HCT116 (cell line): ENCODE data around the gene ATP2B1. TPM values are rescaled to one million over a fixed set of nuclear protein-coding genes. Genes with fewer than 3 reads are reported as not detected.

Source experiments
- ATAC-seq: fragments of 200-7000 bp; cut with Tn5 transposase; 2 replicates; pipeline ENCODE4 v1.9.1; 2020; ENCODE audit warnings: mild to moderate bottlenecking, moderate library complexity
- BruUV-seq: library from RNA; stranded (reverse); fragments of 400-500 nt; replicated peaks from 2 replicates; lab custom pipeline; 2021; lab: Mats Ljungman, UMichigan
- CTCF ChIA-PET: fragments of 300-600 bp; sonication (Branson Sonifier 250); formaldehyde crosslinking; loops from one replicate; lab custom pipeline; 2021; ENCODE audit warnings: antibody characterized with exemption; lab: Charles Lee
- POLR2A ChIA-PET: fragments of 300-600, 350-600 bp; sonication (Branson Sonifier 250); formaldehyde crosslinking; loops from one replicate; lab custom pipeline; 2021; ENCODE audit warnings: antibody characterized with exemption; lab: Charles Lee
- RAD21 ChIA-PET, 2 experiments: fragments of 300-600 bp; sonication (Branson Sonifier 250); formaldehyde crosslinking; loops; one replicate each; lab custom pipeline; 2023; ENCODE audit warnings: low total read pairs in 2 of 2; ENCODE audit not compliant: uncharacterized antibody in 2 of 2, unreplicated experiment in 2 of 2, low non-redundant PET in 1 of 2; lab: Charles Lee
- DNase-seq: peaks from one replicate; pipeline ENCODE4 v3.0.0-alpha.2; 2010; ENCODE audit warnings: low read depth, low spot score
- H2AFZ ChIP-seq: fragments of 200-600 bp; shearing (Covaris generic), sonication (generic); 2 replicates; pipeline ENCODE4 v1.6.1; 2017; ENCODE audit warnings: low read depth, mixed run types, mixed read lengths, antibody characterized with exemption, low read length; ENCODE audit not compliant: poor library complexity, severe bottlenecking
- H3K27ac ChIP-seq: 2 replicates; pipeline ENCODE4 v1.5.1; 2012; ENCODE audit warnings: low read depth, low read length
- H3K27me3 ChIP-seq: fragments of 200-600 bp; sonication (generic); 2 replicates; pipeline ENCODE4 v1.6.1; 2016; ENCODE audit warnings: mixed run types, low read length, mixed read lengths; ENCODE audit not compliant: insufficient read depth
- H3K36me3 ChIP-seq, 2 experiments: fragments of 200-500 bp in 1 of 2; fragments of 200-600 bp in 1 of 2; sonication (Bioruptor generic) in 1 of 2; sonication (generic) in 1 of 2; 2 replicates each; pipeline versions ENCODE4 v1.5.1 to v1.6.1; 2014 to 2016; ENCODE audit warnings: low read length in 2 of 2, inconsistent platforms in 1 of 2, mixed read lengths in 1 of 2, mixed run types in 1 of 2; ENCODE audit not compliant: insufficient read depth in 2 of 2, control insufficient read depth in 1 of 2
- H3K4me1 ChIP-seq, 2 experiments: fragments of 200-600 bp in 1 of 2; sonication (generic) in 1 of 2; 2 replicates each; pipeline versions ENCODE4 v1.5.1 to v1.6.1; 2012 to 2017; ENCODE audit warnings: low read length in 2 of 2, inconsistent platforms in 1 of 2, mild to moderate bottlenecking in 1 of 2, mixed read lengths in 1 of 2, mixed run types in 1 of 2, moderate library complexity in 1 of 2; ENCODE audit not compliant: insufficient read depth in 2 of 2, control insufficient read depth in 1 of 2
- H3K4me2 ChIP-seq: fragments of 200-600 bp; sonication (generic); 2 replicates; pipeline ENCODE4 v1.6.1; 2017; ENCODE audit warnings: mixed run types, low read length, mixed read lengths
- H3K4me3 ChIP-seq, 2 experiments: fragments of 200-600 bp in 1 of 2; sonication (generic) in 1 of 2; replicated peaks in 1 of 2; 2 replicates each; pipeline ENCODE4 v1.5.1; 2011 to 2016; ENCODE audit warnings: low read length in 2 of 2, control low read depth in 1 of 2, low read depth in 1 of 2, mild to moderate bottlenecking in 1 of 2, mixed read lengths in 1 of 2, mixed run types in 1 of 2
- H3K79me2 ChIP-seq: fragments of 200-600 bp; sonication (generic); 2 replicates; pipeline ENCODE4 v1.6.1; 2017; ENCODE audit warnings: mild to moderate bottlenecking, mixed run types, low read length, moderate library complexity, mixed read lengths; ENCODE audit not compliant: insufficient read depth
- H3K9ac ChIP-seq: fragments of 200-600 bp; sonication (generic); 2 replicates; pipeline ENCODE4 v1.6.1; 2016; ENCODE audit warnings: low read length, mixed read lengths
- H3K9me2 ChIP-seq: fragments of 200-600 bp; sonication (generic), shearing (Covaris generic); 2 replicates; pipeline ENCODE4 v1.6.1; 2017; ENCODE audit warnings: mixed run types, mild to moderate bottlenecking, moderate library complexity; ENCODE audit not compliant: insufficient read depth
- H3K9me3 ChIP-seq, 2 experiments: fragments of 200-500 bp in 1 of 2; fragments of 200-600 bp in 1 of 2; sonication (Bioruptor generic) in 1 of 2; sonication (generic) in 1 of 2; 2 replicates each; pipeline ENCODE4 v1.6.1; 2014 to 2017; ENCODE audit warnings: low read length in 2 of 2, mixed read lengths in 2 of 2, inconsistent platforms in 1 of 2, low read depth in 1 of 2, mild to moderate bottlenecking in 1 of 2, mixed run types in 1 of 2, moderate library complexity in 1 of 2; ENCODE audit not compliant: control insufficient read depth in 1 of 2, insufficient read depth in 1 of 2
- H4K20me1 ChIP-seq: fragments of 200-600 bp; sonication (generic), shearing (Covaris generic); 2 replicates; pipeline ENCODE4 v1.6.1; 2017; ENCODE audit warnings: mixed run types, mild to moderate bottlenecking, moderate library complexity; ENCODE audit not compliant: insufficient read depth
- CBX3 ChIP-seq: IDR thresholded peaks from 2 replicates; pipeline ENCODE4 v1.6.1; 2012; ENCODE audit warnings: low read depth
- CEBPB ChIP-seq: IDR thresholded peaks from 2 replicates; pipeline ENCODE4 v1.6.1; 2012; ENCODE audit warnings: low read depth
- EGR1 ChIP-seq: IDR thresholded peaks from 2 replicates; pipeline ENCODE4 v1.6.1; 2012; ENCODE audit warnings: low read depth
- ELF1 ChIP-seq: IDR thresholded peaks from 2 replicates; pipeline ENCODE4 v1.6.1; 2012; ENCODE audit warnings: low read depth, borderline replicate concordance
- EZH2 ChIP-seq: fragments of 200-600 bp; sonication (generic); IDR thresholded peaks from 2 replicates; pipeline ENCODE4 v1.6.1; 2017; ENCODE audit warnings: antibody characterized with exemption, mixed run types
- EZH2phosphoT487 ChIP-seq: fragments of 200-600 bp; IDR thresholded peaks from 2 replicates; pipeline ENCODE4 v1.6.1; 2018; ENCODE audit warnings: antibody characterized with exemption, borderline replicate concordance
- FOSL1 ChIP-seq: IDR thresholded peaks from 2 replicates; pipeline ENCODE4 v1.6.1; 2012; ENCODE audit warnings: low read depth
- JUND ChIP-seq: IDR thresholded peaks from 2 replicates; pipeline ENCODE4 v1.6.1; 2012
- POLR2A ChIP-seq: IDR thresholded peaks from 2 replicates; pipeline ENCODE4 v1.7.0; 2011; ENCODE audit warnings: borderline replicate concordance; ENCODE audit not compliant: insufficient read depth, insufficient read length; ENCODE audit errors: extremely low read depth
- POLR2AphosphoS5 ChIP-seq: IDR thresholded peaks from 2 replicates; pipeline ENCODE4 v1.6.1; 2011; ENCODE audit warnings: mild to moderate bottlenecking, low read depth, low read length, moderate library complexity
- RAD21 ChIP-seq: IDR thresholded peaks from 2 replicates; pipeline ENCODE4 v1.6.1; 2012; ENCODE audit warnings: low read depth, mild to moderate bottlenecking
- SIN3A ChIP-seq: IDR thresholded peaks from 2 replicates; pipeline ENCODE4 v1.6.1; 2012; ENCODE audit warnings: low read depth
- SP1 ChIP-seq: IDR thresholded peaks from 2 replicates; pipeline ENCODE4 v1.6.1; 2012; ENCODE audit warnings: low read depth
- YY1 ChIP-seq: IDR thresholded peaks from 2 replicates; pipeline ENCODE4 v1.6.1; 2011; ENCODE audit warnings: low read length, low read depth, moderate library complexity, mild to moderate bottlenecking; ENCODE audit not compliant: insufficient replicate concordance; ENCODE audit errors: extremely low read depth
- ZBTB33 ChIP-seq: IDR thresholded peaks from 2 replicates; pipeline ENCODE4 v1.6.1; 2011; ENCODE audit warnings: mild to moderate bottlenecking, low read length, moderate library complexity; ENCODE audit not compliant: insufficient replicate concordance; ENCODE audit errors: extremely low read depth
- ZFX ChIP-seq: fragments of 450-650 bp; IDR thresholded peaks from 2 replicates; pipeline ENCODE4 v1.6.1; 2017
- ZNF274 ChIP-seq: fragments of 200-500 bp; sonication (Bioruptor generic); IDR thresholded peaks from 2 replicates; pipeline ENCODE4 v1.6.1; 2014; ENCODE audit warnings: mild to moderate bottlenecking, low read depth, low read length, inconsistent platforms
- intact Hi-C: fragments of 100-400 bp; cut with micrococcal nuclease; formaldehyde crosslinking; loops from 2 replicates; pipeline ENCODE4 v1.10.0; 2022
- total RNA-seq: library from RNA; stranded (reverse); gene quantifications from one replicate; pipeline ENCODE4 v1.2.1, GENCODE V29; 2021; ENCODE audit not compliant: unreplicated experiment
- TF ChIP-seq, protein P1 (sequence below): IDR thresholded peaks from 2 replicates; pipeline ENCODE4 v1.6.1; 2012; ENCODE audit warnings: low read depth
- TF ChIP-seq, protein P2 (sequence below), 3 experiments: fragments of 200-600 bp in 1 of 3; sonication (generic) in 1 of 3; IDR thresholded peaks in 2 of 3; conservative IDR thresholded peaks in 1 of 3; 2 replicates each; pipeline ENCODE4 v1.5.1; 2012 to 2017; ENCODE audit warnings: low read depth in 2 of 3, low read length in 2 of 3, antibody characterized with exemption in 1 of 3, borderline replicate concordance in 1 of 3, control low read depth in 1 of 3, mild to moderate bottlenecking in 1 of 3, mixed read lengths in 1 of 3, mixed run types in 1 of 3, moderate library complexity in 1 of 3; ENCODE audit not compliant: insufficient read depth in 1 of 3
- TF ChIP-seq, protein P3 (sequence below): IDR thresholded peaks from 2 replicates; pipeline ENCODE4 v1.6.1; 2012

Gene ATP2B1
- total RNA-seq, 1 experiment from 2014 or later: 62.4 TPM

DNA sequence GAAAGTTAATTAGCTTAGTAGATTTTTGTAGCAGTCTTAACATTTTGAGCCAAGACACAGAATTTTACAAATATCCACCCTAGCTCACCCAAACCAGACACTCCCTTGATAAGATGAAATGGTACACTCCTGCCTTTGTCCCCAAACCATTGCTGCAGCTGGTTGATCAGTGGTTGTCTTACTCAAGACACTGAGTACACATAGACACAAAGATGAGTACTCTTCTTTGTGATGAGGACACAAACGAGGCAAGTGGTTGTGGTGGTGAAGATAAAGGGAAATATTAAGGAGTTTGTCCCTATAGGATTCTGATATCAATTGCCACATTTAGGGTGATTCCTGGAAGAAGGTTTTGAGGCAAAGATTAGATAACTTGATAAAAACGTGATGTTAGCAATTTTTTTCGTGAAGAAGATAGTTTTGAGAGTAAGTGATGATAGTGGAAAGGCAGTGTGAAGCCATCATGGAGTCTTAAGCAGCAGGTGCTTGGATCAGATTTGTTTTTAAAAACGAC, 21.4 kb upstream of the ATP2B1 start:
- DNase-seq: no peak
- RAD21 ChIA-PET: no interaction called here
- no peaks in the 10 kb centered on the region for H3K36me3 ChIP-seq
- CTCF ChIA-PET: no interaction called here
- POLR2A ChIA-PET: no interaction called here
- no peaks in the 10 kb centered on the region for H3K79me2 ChIP-seq
- TF ChIP-seq FOSL1: no peak
- TF ChIP-seq POLR2A: no peak
- TF ChIP-seq, protein P1, sequence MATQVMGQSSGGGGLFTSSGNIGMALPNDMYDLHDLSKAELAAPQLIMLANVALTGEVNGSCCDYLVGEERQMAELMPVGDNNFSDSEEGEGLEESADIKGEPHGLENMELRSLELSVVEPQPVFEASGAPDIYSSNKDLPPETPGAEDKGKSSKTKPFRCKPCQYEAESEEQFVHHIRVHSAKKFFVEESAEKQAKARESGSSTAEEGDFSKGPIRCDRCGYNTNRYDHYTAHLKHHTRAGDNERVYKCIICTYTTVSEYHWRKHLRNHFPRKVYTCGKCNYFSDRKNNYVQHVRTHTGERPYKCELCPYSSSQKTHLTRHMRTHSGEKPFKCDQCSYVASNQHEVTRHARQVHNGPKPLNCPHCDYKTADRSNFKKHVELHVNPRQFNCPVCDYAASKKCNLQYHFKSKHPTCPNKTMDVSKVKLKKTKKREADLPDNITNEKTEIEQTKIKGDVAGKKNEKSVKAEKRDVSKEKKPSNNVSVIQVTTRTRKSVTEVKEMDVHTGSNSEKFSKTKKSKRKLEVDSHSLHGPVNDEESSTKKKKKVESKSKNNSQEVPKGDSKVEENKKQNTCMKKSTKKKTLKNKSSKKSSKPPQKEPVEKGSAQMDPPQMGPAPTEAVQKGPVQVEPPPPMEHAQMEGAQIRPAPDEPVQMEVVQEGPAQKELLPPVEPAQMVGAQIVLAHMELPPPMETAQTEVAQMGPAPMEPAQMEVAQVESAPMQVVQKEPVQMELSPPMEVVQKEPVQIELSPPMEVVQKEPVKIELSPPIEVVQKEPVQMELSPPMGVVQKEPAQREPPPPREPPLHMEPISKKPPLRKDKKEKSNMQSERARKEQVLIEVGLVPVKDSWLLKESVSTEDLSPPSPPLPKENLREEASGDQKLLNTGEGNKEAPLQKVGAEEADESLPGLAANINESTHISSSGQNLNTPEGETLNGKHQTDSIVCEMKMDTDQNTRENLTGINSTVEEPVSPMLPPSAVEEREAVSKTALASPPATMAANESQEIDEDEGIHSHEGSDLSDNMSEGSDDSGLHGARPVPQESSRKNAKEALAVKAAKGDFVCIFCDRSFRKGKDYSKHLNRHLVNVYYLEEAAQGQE: no peak
- TF ChIP-seq YY1: no peak
- TF ChIP-seq, protein P2, sequence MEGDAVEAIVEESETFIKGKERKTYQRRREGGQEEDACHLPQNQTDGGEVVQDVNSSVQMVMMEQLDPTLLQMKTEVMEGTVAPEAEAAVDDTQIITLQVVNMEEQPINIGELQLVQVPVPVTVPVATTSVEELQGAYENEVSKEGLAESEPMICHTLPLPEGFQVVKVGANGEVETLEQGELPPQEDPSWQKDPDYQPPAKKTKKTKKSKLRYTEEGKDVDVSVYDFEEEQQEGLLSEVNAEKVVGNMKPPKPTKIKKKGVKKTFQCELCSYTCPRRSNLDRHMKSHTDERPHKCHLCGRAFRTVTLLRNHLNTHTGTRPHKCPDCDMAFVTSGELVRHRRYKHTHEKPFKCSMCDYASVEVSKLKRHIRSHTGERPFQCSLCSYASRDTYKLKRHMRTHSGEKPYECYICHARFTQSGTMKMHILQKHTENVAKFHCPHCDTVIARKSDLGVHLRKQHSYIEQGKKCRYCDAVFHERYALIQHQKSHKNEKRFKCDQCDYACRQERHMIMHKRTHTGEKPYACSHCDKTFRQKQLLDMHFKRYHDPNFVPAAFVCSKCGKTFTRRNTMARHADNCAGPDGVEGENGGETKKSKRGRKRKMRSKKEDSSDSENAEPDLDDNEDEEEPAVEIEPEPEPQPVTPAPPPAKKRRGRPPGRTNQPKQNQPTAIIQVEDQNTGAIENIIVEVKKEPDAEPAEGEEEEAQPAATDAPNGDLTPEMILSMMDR (IDR thresholded peaks at IDR 0.05 in 2 of 3, conservative IDR thresholded peaks at IDR 0.05 in 1 of 3; ENCODE audit: borderline replicate concordance in 1 of 3, insufficient read depth in 1 of 3, low read depth in 2 of 3, low read length in 2 of 3): no peak
- TF ChIP-seq, protein P3, sequence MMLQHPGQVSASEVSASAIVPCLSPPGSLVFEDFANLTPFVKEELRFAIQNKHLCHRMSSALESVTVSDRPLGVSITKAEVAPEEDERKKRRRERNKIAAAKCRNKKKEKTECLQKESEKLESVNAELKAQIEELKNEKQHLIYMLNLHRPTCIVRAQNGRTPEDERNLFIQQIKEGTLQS: no peak
- TF ChIP-seq ZFX: no peak
- no peak for TF ChIP-seq ZBTB33
- no peak for TF ChIP-seq POLR2AphosphoS5
- no peak for TF ChIP-seq EGR1
- TF ChIP-seq RAD21: no peak
- no peak for TF ChIP-seq ZNF274
- TF ChIP-seq EZH2: no peak
- TF ChIP-seq SP1: no peak
- no peak for TF ChIP-seq JUND
- no peak for TF ChIP-seq EZH2phosphoT487
- no peak for TF ChIP-seq ELF1
- TF ChIP-seq CEBPB: no peak
- no peak for TF ChIP-seq CBX3
- no peak for TF ChIP-seq SIN3A
- TF ChIP-seq, all 23 proteins: peak for 0
- no peak overlapping the region for H3K4me3 ChIP-seq
- H3K27ac ChIP-seq: no peak overlapping the region
- H3K9me3 ChIP-seq: no peaks in the 10 kb centered on the region
- BruUV-seq: no TSS peak
- H3K9me2 ChIP-seq: no peaks in the 10 kb centered on the region
- ATAC-seq: no peak
- H3K4me1 ChIP-seq: 0 out of 4 replicates have a peak, but pooled peaks cover 0 to 3% of the 10 kb centered on the region in 2 experiments
- H3K27me3 ChIP-seq: no peaks in the 10 kb centered on the region
- no peak overlapping the region for H3K4me2 ChIP-seq
- H4K20me1 ChIP-seq: no peaks in the 10 kb centered on the region
- H3K9ac ChIP-seq: no peak overlapping the region
- H2AFZ ChIP-seq: no peak overlapping the region
- intact Hi-C loops: no loop called here
